Superior temporal gyrus (tissue), 1 donor: Measurements from ENCODE around the gene PGA4.
"Not testable (repeated sequence)": the region's sequence is repeated elsewhere in the genome, so short reads cannot be mapped to it uniquely, and the experiment has no call there.

ENCODE experiments used
- DNase-seq: peaks from one replicate; pipeline ENCODE4 v3.0.0-alpha.2; 2016; ENCODE audit errors: extremely low spot score

The PGA4 gene

DNA sequence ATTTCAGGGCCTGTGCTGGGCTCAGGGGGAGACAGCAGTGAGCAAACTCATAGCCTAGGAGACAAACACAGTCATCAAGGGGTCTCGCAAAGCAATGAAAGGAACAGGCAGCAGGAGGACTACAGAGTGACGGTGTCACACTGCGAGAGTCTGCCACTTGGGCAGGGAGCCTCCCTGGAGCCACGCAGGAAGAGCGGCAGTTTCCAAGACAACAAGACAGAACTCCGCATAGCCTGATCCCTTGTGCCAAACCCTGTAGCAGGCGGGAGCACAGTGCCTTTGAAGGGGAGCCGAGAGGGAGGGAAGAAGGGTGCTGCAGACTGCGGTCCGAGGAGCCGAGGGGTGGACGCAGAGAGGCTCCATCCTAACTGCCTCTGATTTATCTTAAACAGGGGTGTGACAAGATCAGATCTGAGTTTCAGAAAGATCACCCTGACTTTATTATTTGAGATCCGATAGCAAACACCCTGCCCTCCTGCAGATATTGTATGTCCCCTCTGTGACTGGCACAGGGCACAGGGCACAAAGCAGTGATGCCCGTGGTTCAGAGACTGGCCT is 17.6 kb upstream of the PGA4 start:
- not testable (repeated sequence) for DNase-seq

DNA sequence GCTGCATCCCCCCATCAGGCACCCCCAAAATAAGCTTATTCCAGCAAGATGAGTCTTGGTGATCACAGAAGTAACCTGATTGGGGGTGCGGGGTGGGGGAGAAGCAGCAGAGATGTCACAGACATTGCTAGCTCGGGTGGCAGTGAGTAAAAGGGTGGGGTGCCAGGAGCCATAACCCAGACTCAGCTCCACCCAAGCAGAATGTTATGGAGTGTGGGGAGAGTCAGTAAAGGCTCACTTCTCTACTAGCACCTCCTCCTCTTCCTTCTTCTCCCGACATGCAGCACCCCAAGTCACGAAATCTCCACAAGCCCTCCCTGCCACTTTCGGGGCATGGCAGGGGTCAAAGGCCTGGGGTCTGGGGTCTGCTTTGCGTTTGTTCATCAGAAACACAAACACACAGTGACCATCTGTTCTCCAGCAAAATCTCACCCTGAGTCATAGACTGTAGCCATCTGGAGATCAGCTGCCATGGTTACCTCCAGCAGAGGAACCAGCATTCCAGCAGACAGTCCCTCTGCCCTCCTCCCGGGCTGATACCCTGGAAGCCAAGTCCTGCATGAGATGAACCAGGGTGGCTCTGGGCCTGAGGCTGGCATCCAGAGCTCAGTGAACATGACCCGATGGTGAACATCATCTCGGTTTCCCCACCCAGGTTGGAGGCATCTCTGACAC is 14.4 kb upstream of the PGA4 start:
- DNase-seq, result not testable (repeated sequence)

DNA sequence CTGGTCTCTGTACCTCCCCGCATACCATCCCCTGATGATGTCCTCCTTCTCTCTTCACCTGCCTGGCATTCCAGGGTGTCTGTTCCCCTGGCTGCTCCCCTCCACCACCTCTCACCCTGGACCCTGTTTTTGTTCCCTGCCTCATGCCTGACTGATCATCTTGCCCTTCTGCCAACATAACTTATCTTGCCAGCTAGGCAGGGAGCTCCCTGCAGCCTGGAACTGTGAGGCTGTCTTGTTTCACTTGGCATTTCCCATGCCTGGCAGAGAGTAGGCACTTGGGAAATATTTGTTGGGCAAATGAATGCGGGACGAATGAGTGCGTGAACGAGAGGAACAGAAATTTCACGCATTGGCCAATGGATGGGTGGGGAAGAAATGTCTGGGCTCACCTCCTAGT is 11.5 kb upstream of the PGA4 start:
- not testable (repeated sequence) for DNase-seq

DNA sequence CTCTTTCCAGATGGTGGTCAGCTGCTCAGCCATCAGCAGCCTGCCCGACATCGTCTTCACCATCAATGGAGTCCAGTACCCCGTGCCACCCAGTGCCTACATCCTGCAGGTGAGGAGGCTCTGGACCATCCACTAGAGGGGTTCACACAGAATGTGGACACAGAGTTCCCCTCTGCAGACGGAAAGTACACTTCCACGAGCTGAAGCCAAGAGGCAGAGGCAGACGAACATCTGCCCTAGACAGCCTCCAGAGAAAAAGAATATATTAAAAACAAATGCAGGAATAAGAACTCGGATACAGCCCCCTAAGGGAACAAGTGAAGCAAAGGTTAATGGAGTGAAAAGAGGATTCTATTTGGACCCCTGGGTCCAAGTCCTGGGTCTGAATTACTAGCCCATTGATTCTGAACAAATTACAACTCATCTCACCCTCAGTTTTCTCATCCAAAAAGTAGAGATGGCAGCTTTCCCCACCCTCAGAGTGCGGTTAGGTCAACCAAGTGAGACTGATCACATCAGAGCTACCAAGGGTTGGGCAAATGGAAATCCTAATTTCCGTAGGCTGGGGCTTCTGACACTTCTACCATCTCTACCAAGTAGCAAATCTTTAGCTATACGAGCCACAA is 10.7 kb upstream of the PGA4 start:
- DNase-seq, result not testable (repeated sequence)

DNA sequence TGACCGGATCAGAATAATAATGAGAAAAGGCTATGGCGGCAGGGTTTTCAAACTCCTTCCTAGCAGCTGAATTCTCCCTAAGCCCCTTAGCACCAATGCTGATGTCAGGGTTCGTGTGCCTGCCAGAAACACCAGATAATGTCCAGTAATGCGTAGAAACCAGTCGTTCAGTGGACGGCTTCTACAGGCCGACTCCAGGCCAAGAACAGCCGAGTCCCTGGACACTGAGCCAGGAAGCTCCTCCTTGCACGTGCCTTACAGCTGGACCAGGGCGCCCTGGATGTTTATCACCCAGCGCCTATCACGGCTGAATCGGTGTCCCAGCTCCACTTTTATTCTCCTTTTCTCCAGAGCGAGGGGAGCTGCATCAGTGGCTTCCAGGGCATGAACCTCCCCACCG is 9.9 kb upstream of the PGA4 start:
- DNase-seq, result not testable (repeated sequence)

DNA sequence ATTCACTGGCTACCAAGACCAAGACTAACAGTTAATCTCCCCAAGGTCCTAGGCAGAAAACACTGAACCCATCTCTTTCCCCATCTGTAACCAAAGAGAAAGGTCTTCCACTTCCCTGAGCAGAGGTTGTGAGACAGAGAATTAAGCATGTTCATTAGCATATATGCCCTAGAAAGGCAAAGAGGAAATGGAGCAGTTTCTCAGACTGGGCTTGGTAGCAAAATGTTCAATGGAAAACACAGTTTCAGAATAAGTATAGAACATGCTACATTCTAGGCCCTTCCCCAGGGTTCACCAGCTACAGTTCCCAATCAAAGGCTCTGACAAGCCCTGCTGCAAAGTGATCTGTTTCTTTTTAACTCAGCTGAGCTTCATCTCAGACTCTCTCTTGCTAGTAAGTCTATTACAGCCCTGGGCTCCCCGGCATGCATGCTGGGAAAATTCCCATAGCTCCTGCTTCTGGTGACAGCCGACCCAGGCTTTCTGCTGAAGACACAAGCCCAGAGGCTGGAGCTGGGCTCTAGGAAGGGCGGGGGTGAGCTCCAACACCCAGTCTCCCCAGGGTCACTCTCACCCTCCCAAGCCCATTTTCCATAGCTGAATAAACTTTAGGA is 8.3 kb upstream of the PGA4 start:
- DNase-seq, result not testable (repeated sequence)

DNA sequence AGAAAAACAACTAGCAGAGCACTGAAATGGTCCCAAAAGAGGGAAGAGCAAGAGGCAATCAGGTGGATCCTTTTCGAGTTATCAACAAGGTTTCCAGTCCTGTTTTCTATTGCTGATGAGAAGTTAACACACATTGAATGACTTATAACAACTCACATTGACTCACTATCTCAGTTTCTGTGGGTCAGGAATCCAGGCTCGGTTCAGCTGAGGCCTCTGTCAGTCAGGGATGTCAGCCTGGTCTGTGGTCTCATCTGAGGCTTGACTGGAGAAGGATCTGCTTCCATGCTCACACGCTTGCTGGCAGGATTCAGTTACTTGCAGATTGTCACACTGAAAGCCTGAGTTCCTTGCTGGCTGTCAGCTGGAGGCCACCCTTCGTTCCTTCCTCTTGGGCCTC is 3.8 kb upstream of the PGA4 start:
- not testable (repeated sequence) for DNase-seq

DNA sequence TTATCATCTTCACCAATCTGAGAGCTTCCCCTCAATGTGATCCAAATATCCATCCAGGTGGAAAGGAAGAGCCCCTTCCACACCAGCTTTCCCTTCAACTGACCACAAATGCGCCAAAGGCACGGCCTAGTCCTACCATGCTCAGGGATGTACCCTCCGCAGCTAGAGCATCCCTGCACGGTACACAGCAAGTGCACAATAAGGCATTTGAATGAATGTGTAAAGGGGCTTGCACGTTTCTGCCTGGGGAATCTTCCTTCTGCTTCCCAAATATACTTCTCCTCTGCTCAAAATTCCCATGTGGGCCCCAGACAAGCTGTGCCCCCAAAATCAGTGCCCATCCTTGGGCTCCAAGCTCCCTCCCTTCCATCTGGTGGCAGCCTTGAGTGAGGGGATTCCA is 3.1 kb upstream of the PGA4 start:
- not testable (repeated sequence) for DNase-seq

DNA sequence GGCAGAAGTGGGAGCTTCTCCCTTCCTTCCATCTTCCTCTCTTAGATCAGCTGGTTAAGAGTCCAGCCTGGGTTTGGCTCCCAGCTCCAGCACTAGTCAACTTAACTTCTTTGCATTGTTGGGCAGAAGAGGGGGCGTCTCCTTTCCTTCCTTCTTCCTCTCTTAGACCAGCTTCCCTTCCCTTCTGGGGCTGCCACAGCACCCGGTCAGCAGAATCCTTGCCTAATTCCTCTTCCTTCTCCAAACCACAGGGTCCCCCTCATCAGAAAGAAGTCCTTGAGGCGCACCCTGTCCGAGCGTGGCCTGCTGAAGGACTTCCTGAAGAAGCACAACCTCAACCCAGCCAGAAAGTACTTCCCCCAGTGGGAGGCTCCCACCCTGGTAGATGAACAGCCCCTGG is 545 bp downstream of the PGA4 start:
- not testable (repeated sequence) for DNase-seq

DNA sequence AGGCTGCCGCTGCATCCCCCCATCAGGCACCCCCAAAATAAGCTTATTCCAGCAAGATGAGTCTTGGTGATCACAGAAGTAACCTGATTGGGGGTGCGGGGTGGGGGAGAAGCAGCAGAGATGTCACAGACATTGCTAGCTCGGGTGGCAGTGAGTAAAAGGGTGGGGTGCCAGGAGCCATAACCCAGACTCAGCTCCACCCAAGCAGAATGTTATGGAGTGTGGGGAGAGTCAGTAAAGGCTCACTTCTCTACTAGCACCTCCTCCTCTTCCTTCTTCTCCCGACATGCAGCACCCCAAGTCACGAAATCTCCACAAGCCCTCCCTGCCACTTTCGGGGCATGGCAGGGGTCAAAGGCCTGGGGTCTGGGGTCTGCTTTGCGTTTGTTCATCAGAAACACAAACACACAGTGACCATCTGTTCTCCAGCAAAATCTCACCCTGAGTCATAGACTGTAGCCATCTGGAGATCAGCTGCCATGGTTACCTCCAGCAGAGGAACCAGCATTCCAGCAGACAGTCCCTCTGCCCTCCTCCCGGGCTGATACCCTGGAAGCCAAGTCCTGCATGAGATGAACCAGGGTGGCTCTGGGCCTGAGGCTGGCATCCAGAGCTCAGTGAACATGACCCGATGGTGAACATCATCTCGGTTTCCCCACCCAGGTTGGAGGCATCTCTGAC is 4.5 kb downstream of the PGA4 start:
- DNase-seq, result not testable (repeated sequence)

DNA sequence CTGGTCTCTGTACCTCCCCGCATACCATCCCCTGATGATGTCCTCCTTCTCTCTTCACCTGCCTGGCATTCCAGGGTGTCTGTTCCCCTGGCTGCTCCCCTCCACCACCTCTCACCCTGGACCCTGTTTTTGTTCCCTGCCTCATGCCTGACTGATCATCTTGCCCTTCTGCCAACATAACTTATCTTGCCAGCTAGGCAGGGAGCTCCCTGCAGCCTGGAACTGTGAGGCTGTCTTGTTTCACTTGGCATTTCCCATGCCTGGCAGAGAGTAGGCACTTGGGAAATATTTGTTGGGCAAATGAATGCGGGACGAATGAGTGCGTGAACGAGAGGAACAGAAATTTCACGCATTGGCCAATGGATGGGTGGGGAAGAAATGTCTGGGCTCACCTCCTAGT is 7.3 kb downstream of the PGA4 start:
- DNase-seq, result not testable (repeated sequence)

DNA sequence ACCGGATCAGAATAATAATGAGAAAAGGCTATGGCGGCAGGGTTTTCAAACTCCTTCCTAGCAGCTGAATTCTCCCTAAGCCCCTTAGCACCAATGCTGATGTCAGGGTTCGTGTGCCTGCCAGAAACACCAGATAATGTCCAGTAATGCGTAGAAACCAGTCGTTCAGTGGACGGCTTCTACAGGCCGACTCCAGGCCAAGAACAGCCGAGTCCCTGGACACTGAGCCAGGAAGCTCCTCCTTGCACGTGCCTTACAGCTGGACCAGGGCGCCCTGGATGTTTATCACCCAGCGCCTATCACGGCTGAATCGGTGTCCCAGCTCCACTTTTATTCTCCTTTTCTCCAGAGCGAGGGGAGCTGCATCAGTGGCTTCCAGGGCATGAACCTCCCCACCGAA is 8.9 kb downstream of the PGA4 start:
- DNase-seq, result not testable (repeated sequence)

DNA sequence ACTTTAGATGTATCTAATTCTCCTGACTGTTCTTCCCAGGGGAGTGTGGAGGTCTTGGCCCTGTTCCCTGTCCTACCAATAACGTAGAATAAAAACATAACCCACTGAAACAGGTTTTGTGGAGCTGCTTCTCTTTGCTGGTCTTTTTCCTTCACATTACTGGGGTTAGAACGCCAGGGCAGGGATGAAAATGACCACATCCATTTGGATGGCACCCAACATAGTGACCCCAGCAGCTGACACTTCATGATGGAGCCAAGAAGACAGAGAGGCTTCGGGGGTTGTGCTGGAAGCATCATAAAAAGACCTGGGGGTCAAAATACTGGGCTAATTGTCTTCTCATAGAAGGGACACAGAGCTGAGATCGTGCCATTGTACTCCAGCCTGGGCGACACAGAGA is 9.4 kb downstream of the PGA4 start:
- DNase-seq, result not testable (repeated sequence)

DNA sequence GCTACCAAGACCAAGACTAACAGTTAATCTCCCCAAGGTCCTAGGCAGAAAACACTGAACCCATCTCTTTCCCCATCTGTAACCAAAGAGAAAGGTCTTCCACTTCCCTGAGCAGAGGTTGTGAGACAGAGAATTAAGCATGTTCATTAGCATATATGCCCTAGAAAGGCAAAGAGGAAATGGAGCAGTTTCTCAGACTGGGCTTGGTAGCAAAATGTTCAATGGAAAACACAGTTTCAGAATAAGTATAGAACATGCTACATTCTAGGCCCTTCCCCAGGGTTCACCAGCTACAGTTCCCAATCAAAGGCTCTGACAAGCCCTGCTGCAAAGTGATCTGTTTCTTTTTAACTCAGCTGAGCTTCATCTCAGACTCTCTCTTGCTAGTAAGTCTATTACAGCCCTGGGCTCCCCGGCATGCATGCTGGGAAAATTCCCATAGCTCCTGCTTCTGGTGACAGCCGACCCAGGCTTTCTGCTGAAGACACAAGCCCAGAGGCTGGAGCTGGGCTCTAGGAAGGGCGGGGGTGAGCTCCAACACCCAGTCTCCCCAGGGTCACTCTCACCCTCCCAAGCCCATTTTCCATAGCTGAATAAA is 10.5 kb downstream of the PGA4 start:
- not testable (repeated sequence) for DNase-seq

DNA sequence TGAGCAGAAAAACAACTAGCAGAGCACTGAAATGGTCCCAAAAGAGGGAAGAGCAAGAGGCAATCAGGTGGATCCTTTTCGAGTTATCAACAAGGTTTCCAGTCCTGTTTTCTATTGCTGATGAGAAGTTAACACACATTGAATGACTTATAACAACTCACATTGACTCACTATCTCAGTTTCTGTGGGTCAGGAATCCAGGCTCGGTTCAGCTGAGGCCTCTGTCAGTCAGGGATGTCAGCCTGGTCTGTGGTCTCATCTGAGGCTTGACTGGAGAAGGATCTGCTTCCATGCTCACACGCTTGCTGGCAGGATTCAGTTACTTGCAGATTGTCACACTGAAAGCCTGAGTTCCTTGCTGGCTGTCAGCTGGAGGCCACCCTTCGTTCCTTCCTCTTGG is 15.0 kb downstream of the PGA4 start:
- not testable (repeated sequence) for DNase-seq

DNA sequence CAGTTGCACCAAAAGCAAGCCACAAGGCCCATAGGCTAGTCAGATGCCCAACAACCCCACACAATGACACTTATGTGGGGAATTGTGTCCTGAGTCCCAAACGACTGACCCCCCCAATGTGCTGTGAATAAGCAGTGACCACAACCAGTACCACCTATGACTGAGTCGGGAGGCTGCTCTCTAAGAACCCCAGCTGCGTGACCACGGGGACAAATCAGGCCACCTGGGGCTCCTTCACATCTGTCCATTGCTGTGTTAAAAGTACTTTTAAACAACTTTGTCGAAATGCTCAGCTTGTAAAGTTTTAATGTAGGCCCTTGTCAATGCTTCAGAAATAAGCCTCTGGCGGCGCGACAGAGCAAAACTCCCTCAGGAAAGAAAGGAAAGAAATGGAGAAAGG is 18.1 kb downstream of the PGA4 start:
- not testable (repeated sequence) for DNase-seq

DNA sequence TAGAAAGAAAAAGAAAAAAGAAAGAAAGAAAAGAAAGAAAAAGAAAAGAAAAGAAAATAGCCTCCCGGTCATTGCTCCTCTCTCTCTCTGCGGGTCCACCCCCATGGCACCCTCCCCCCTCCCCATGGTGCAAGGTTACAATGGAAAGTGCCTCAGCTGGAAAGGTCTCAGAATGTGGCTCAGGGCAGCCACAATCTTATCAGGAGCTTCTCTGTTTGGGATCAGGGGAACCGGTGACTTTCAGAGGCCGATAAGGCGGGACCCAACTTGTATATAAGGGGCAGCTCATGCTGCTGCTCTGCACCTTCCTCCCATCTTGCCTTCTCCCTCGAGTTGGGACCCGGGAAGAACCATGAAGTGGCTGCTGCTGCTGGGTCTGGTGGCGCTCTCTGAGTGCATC is 18.7 kb downstream of the PGA4 start, which contains the start of gene PGA5:
Gene PGA5 (plus strand): TSS at position 301 of the 400 bp plus-strand sequence. CDS start 52 bp downstream, at position 353.
- not testable (repeated sequence) for DNase-seq

DNA sequence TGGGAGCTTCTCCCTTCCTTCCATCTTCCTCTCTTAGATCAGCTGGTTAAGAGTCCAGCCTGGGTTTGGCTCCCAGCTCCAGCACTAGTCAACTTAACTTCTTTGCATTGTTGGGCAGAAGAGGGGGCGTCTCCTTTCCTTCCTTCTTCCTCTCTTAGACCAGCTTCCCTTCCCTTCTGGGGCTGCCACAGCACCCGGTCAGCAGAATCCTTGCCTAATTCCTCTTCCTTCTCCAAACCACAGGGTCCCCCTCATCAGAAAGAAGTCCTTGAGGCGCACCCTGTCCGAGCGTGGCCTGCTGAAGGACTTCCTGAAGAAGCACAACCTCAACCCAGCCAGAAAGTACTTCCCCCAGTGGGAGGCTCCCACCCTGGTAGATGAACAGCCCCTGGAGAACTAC is 19.4 kb downstream of the PGA4 start:
- DNase-seq, result not testable (repeated sequence)

DNA sequence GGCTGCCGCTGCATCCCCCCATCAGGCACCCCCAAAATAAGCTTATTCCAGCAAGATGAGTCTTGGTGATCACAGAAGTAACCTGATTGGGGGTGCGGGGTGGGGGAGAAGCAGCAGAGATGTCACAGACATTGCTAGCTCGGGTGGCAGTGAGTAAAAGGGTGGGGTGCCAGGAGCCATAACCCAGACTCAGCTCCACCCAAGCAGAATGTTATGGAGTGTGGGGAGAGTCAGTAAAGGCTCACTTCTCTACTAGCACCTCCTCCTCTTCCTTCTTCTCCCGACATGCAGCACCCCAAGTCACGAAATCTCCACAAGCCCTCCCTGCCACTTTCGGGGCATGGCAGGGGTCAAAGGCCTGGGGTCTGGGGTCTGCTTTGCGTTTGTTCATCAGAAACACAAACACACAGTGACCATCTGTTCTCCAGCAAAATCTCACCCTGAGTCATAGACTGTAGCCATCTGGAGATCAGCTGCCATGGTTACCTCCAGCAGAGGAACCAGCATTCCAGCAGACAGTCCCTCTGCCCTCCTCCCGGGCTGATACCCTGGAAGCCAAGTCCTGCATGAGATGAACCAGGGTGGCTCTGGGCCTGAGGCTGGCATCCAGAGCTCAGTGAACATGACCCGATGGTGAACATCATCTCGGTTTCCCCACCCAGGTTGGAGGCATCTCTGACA is 23.3 kb downstream of the PGA4 start:
- not testable (repeated sequence) for DNase-seq

DNA sequence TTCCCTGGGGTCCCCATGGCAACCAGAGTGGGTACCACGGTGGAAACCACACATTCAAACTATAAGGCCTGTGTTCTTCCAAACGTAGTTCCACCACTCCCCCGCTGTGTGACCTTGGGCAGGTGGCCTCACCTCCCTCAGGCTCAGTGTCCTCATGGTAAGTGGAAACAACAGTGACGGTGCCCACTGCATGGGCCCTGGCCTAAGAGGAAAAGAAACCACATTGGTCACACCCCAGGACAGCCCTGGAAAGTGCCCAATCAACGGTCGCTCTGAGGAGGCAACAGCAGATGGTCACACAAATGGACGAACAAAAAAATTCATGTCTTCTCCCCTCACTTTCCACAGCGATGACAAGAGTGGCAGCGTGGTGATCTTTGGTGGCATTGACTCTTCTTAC is 25.9 kb downstream of the PGA4 start:
- not testable (repeated sequence) for DNase-seq

DNA sequence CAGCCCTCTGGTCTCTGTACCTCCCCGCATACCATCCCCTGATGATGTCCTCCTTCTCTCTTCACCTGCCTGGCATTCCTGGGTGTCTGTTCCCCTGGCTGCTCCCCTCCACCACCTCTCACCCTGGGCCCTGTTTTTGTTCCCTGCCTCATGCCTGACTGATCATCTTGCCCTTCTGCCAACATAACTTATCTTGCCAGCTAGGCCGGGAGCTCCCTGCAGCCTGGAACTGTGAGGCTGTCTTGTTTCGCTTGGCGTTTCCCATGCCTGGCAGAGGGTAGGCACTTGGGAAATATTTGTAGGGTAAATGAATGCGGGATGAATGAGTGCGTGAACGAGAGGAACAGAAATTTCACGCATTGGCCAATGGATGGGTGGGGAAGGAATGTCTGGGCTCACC is 27.1 kb downstream of the PGA4 start:
- not testable (repeated sequence) for DNase-seq
